ENCODE results near the gene B4GALNT3.

GRCh38 chr12:552466-552865 is 92.7 kb downstream of the B4GALNT3 start:
- TF ChIP-seq CTCF (IDR thresholded peaks at IDR 0.05) (no peak), POLR2A (IDR thresholded peaks at IDR 0.05) (no peak), EP300 (IDR thresholded peaks at IDR 0.05) (no peak)

Measured in ovary (tissue), 3 donors.